Sigmoid colon (tissue), 4 donors: ENCODE data around the gene EIPR1.

Source experiments
- EP300 ChIP-seq, 4 donors: sonication (generic); formaldehyde crosslinking; IDR thresholded peaks; one replicate each; pipeline ENCODE4 v1.6.1; 2017; ENCODE audit warnings: antibody characterized with exemption in 4 of 4
- POLR2A ChIP-seq, 2 donors: fragments of 450-650 bp; IDR thresholded peaks; one replicate each; pipeline ENCODE4 v1.6.1; 2016; ENCODE audit warnings: antibody characterized with exemption in 2 of 2, mild to moderate bottlenecking in 2 of 2, moderate library complexity in 2 of 2
- POLR2AphosphoS5 ChIP-seq, 4 donors: sonication (generic); formaldehyde crosslinking; IDR thresholded peaks; one replicate each; pipeline ENCODE4 v1.6.1; 2017; ENCODE audit warnings: antibody characterized with exemption in 4 of 4
- TF ChIP-seq, protein P1 (sequence below), 4 experiments: fragments of 450-650 bp in 3 of 4; fragments of 200-600 bp in 1 of 4; IDR thresholded peaks; one replicate each; pipeline ENCODE4 v1.5.1; 2016 to 2019; ENCODE audit warnings: antibody characterized with exemption in 4 of 4, mild to moderate bottlenecking in 3 of 4, moderate library complexity in 2 of 4

- TF ChIP-seq, protein P1, sequence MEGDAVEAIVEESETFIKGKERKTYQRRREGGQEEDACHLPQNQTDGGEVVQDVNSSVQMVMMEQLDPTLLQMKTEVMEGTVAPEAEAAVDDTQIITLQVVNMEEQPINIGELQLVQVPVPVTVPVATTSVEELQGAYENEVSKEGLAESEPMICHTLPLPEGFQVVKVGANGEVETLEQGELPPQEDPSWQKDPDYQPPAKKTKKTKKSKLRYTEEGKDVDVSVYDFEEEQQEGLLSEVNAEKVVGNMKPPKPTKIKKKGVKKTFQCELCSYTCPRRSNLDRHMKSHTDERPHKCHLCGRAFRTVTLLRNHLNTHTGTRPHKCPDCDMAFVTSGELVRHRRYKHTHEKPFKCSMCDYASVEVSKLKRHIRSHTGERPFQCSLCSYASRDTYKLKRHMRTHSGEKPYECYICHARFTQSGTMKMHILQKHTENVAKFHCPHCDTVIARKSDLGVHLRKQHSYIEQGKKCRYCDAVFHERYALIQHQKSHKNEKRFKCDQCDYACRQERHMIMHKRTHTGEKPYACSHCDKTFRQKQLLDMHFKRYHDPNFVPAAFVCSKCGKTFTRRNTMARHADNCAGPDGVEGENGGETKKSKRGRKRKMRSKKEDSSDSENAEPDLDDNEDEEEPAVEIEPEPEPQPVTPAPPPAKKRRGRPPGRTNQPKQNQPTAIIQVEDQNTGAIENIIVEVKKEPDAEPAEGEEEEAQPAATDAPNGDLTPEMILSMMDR (IDR thresholded peaks at IDR 0.05), result no peak
- TF ChIP-seq EP300 (IDR thresholded peaks at IDR 0.05) (no peak), POLR2AphosphoS5 (IDR thresholded peaks at IDR 0.05) (no peak), POLR2A (IDR thresholded peaks at IDR 0.05) (no peak)
Measured at GRCh38 chr2:3294493-3294892, 83.1 kb downstream of the EIPR1 start.
